Stimulated activated naive CD4-positive, alpha-beta T cell treated with Interleukin-2 at 50 U/mL for 16 hours (primary cell): ENCODE data around the gene ZNF862.
"Not testable (repeated sequence)": the region's sequence is repeated elsewhere in the genome, so short reads cannot be mapped to it uniquely, and the experiment has no call there.

Experiments
- DNase-seq: peaks from one replicate; lab custom pipeline; 2025; lab: John Stamatoyannopoulos, UW

The ZNF862 gene

GRCh38 chr7:149824748-149825566, 13.2 kb upstream of the ZNF862 start:
- DNase-seq, result no peak

- DNase-seq, result no peak
Measured at GRCh38 chr7:149825567-149826343, 12.4 kb upstream of the ZNF862 start.

- DNase-seq, result no peak
Measured at GRCh38 chr7:149826344-149827088, 11.7 kb upstream of the ZNF862 start.

- no peak for DNase-seq
Measured at GRCh38 chr7:149827089-149827981, 10.8 kb upstream of the ZNF862 start.

GRCh38 chr7:149828357-149829309, 9.5 kb upstream of the ZNF862 start:
- no peak for DNase-seq

GRCh38 chr7:149830527-149830926, 7.6 kb upstream of the ZNF862 start:
- DNase-seq, result not testable (repeated sequence)

- DNase-seq, result no peak
Measured at GRCh38 chr7:149830997-149831740, 7.0 kb upstream of the ZNF862 start.

GRCh38 chr7:149831741-149832219, 6.4 kb upstream of the ZNF862 start:
- no peak for DNase-seq

- DNase-seq, result no peak
Measured at GRCh38 chr7:149832332-149833041, 5.7 kb upstream of the ZNF862 start.

GRCh38 chr7:149833495-149834130, 4.6 kb upstream of the ZNF862 start:
- DNase-seq, result no peak

- DNase-seq, result no peak
Measured at GRCh38 chr7:149834601-149835000, 3.6 kb upstream of the ZNF862 start.

GRCh38 chr7:149836434-149836833, 1.7 kb upstream of the ZNF862 start:
- DNase-seq, result no peak

GRCh38 chr7:149837564-149838223, 481 bp upstream of the ZNF862 start:
- DNase-seq, result no peak

GRCh38 chr7:149838992-149839408, 825 bp downstream of the ZNF862 start:
- DNase-seq, result no peak

- no peak for DNase-seq
Measured at GRCh38 chr7:149839933-149840332, 1.8 kb downstream of the ZNF862 start.

GRCh38 chr7:149843566-149843965, 5.4 kb downstream of the ZNF862 start:
- no peak for DNase-seq

GRCh38 chr7:149844445-149844844, 6.3 kb downstream of the ZNF862 start:
- DNase-seq, result no peak
